Type B pancreatic cell (in vitro differentiated cells): ENCODE data around the gene CCDC200. TPM values are rescaled to one million over a fixed set of nuclear protein-coding genes. Genes with fewer than 3 reads are reported as not detected.
"Not testable (repeated sequence)": the region's sequence is repeated elsewhere in the genome, so short reads cannot be mapped to it uniquely, and the experiment has no call there.

Experiments
- DNase-seq: peaks from one replicate; pipeline ENCODE4 v3.0.0; 2021; ENCODE audit warnings: mixed read lengths; ENCODE audit not compliant: unreplicated experiment; ENCODE audit errors: extremely low spot score
- H3K27ac Mint-ChIP-seq: 2 replicates; pipeline ENCODE4 v1.8.0; 2021; ENCODE audit warnings: mild to moderate bottlenecking, mixed read lengths
- H3K27me3 Mint-ChIP-seq: 2 replicates; pipeline ENCODE4 v1.8.0; 2021; ENCODE audit warnings: mixed read lengths
- H3K36me3 Mint-ChIP-seq: 2 replicates; pipeline ENCODE4 v1.8.0; 2021; ENCODE audit warnings: mixed read lengths
- H3K4me1 Mint-ChIP-seq: one replicate; pipeline ENCODE4 v1.8.0; 2021; ENCODE audit warnings: mixed read lengths; ENCODE audit not compliant: unreplicated experiment
- H3K4me3 Mint-ChIP-seq: 2 replicates; pipeline ENCODE4 v1.8.0; 2021; ENCODE audit warnings: mild to moderate bottlenecking, mixed read lengths
- H3K9me3 Mint-ChIP-seq: 2 replicates; pipeline ENCODE4 v1.8.0; 2021; ENCODE audit warnings: mixed read lengths
- long read RNA-seq: library from polyadenylated mRNA; unstranded; transcript quantifications from one replicate; pipeline ENCODE4 v2.0.0, GENCODE V29; 2020
- total RNA-seq: library from RNA; stranded (reverse); gene quantifications from 2 replicates; pipeline ENCODE4 v1.2.1, GENCODE V29; 2021; ENCODE audit warnings: low replicate concordance

The CCDC200 gene
- not detected in 2 replicates for total RNA-seq
- long read RNA-seq, partial matches to known transcripts, result 0 of 7 reads
- long read RNA-seq, other reads (novel, unspliced or antisense), result 7 of 7 reads

- H3K27ac Mint-ChIP-seq, H3K4me1 Mint-ChIP-seq, H3K36me3 Mint-ChIP-seq, H3K9me3 Mint-ChIP-seq, H3K4me3 Mint-ChIP-seq, DNase-seq, H3K27me3 Mint-ChIP-seq: not testable (repeated sequence)
Observed at GRCh38 chr17:43228020-43228782, at the start of gene CCDC200. TSS of gene CCDC200 (minus strand) at chr17:43228623. CDS start at chr17:43228554, 69 bp downstream.

- not testable (repeated sequence) for H3K4me3 Mint-ChIP-seq, H3K36me3 Mint-ChIP-seq, H3K27ac Mint-ChIP-seq, H3K4me1 Mint-ChIP-seq, DNase-seq, H3K9me3 Mint-ChIP-seq, H3K27me3 Mint-ChIP-seq
Observed at GRCh38 chr17:43272914-43273313, 44.5 kb upstream of the CCDC200 start.

- H3K27ac Mint-ChIP-seq, H3K27me3 Mint-ChIP-seq, H3K36me3 Mint-ChIP-seq, H3K4me1 Mint-ChIP-seq, H3K4me3 Mint-ChIP-seq, H3K9me3 Mint-ChIP-seq: not testable (repeated sequence)
- DNase-seq, result peak; percentile 3
Observed at GRCh38 chr17:43272483-43272882, 44.1 kb upstream of the CCDC200 start.

- not testable (repeated sequence) for H3K27me3 Mint-ChIP-seq, H3K4me3 Mint-ChIP-seq, H3K4me1 Mint-ChIP-seq, H3K36me3 Mint-ChIP-seq, H3K9me3 Mint-ChIP-seq, DNase-seq, H3K27ac Mint-ChIP-seq
Observed at GRCh38 chr17:43270552-43271504, 42.4 kb upstream of the CCDC200 start.

- not testable (repeated sequence) for H3K4me1 Mint-ChIP-seq, H3K4me3 Mint-ChIP-seq, H3K36me3 Mint-ChIP-seq, DNase-seq, H3K27ac Mint-ChIP-seq, H3K9me3 Mint-ChIP-seq, H3K27me3 Mint-ChIP-seq
Observed at GRCh38 chr17:43246456-43246855, 18.0 kb upstream of the CCDC200 start.

- not testable (repeated sequence) for DNase-seq, H3K36me3 Mint-ChIP-seq, H3K27ac Mint-ChIP-seq, H3K27me3 Mint-ChIP-seq, H3K4me3 Mint-ChIP-seq, H3K4me1 Mint-ChIP-seq, H3K9me3 Mint-ChIP-seq
Observed at GRCh38 chr17:43240596-43241352, 12.4 kb upstream of the CCDC200 start.

- H3K27me3 Mint-ChIP-seq, H3K4me3 Mint-ChIP-seq, H3K4me1 Mint-ChIP-seq, H3K9me3 Mint-ChIP-seq, H3K27ac Mint-ChIP-seq, DNase-seq, H3K36me3 Mint-ChIP-seq: not testable (repeated sequence)
Observed at GRCh38 chr17:43239597-43239996, 11.2 kb upstream of the CCDC200 start.

GRCh38 chr17:43233877-43234276 is 5.5 kb upstream of the CCDC200 start, which contains the start of gene RNU2-1:
TSS of gene RNU2-1 (minus strand) at chr17:43233977.
- not testable (repeated sequence) for H3K4me3 Mint-ChIP-seq

GRCh38 chr17:43233263-43233662 is 4.8 kb upstream of the CCDC200 start:
- H3K4me3 Mint-ChIP-seq, H3K27ac Mint-ChIP-seq, H3K9me3 Mint-ChIP-seq, H3K4me1 Mint-ChIP-seq, DNase-seq, H3K27me3 Mint-ChIP-seq, H3K36me3 Mint-ChIP-seq: not testable (repeated sequence)

More at GRCh38 chr17:43233877-43234276, 5.5 kb upstream of the CCDC200 start, which contains the start of gene RNU2-1:
- not testable (repeated sequence) for H3K27ac Mint-ChIP-seq, DNase-seq, H3K4me1 Mint-ChIP-seq, H3K9me3 Mint-ChIP-seq, H3K27me3 Mint-ChIP-seq, H3K36me3 Mint-ChIP-seq

- not testable (repeated sequence) for H3K27ac Mint-ChIP-seq, H3K36me3 Mint-ChIP-seq, H3K9me3 Mint-ChIP-seq, H3K4me1 Mint-ChIP-seq, H3K27me3 Mint-ChIP-seq
- H3K4me3 Mint-ChIP-seq, result peak overlapping the region; percentile 15
- peak; percentile 94 for DNase-seq
Observed at GRCh38 chr17:43232021-43232699, 3.7 kb upstream of the CCDC200 start.

GRCh38 chr17:43231205-43232020 is 3.0 kb upstream of the CCDC200 start:
- not testable (repeated sequence) for H3K9me3 Mint-ChIP-seq, H3K27ac Mint-ChIP-seq, H3K36me3 Mint-ChIP-seq, H3K27me3 Mint-ChIP-seq, H3K4me1 Mint-ChIP-seq, H3K4me3 Mint-ChIP-seq
- DNase-seq, result peak; percentile 56
